ENCODE results near the gene DAW1. TPM values are rescaled to one million over a fixed set of nuclear protein-coding genes. Genes with fewer than 3 reads are reported as not detected.

Gene DAW1
- polyA plus RNA-seq, 2 donors, result 0.01 TPM; not detected in 1

DNA sequence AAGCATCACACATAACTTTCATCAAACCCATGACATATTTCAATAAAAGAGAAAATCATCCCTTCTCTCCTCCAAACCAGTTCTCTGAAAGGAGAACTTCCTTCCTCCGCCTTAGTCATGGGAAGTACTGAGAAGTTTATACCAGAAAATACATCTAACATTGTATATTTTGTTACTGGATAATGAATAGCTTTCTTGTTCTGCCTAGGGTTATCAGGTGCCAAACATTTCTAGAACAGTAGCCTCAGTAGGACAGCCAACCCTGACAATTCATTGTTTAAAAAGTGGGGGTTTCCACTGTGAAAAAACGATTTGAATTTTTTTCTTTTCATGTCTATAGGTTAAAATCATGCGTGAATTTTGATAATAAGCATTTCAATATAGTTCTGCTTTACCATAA, 16.0 kb upstream of the DAW1 start:
- no peak overlapping the region for H3K4me3 ChIP-seq (ENCODE audit: low read depth in 1 of 2, low read length in 2 of 2)
- no peaks in the 10 kb centered on the region for H3K27me3 ChIP-seq (ENCODE audit: control insufficient read depth in 1 of 2, insufficient read depth in 2 of 2, low read length in 2 of 2)
- H3K27ac ChIP-seq (ENCODE audit: low read depth in 2 of 2, low read length in 1 of 2), result no peak overlapping the region
- no peaks in the 10 kb centered on the region for H3K9me3 ChIP-seq (ENCODE audit: control insufficient read depth in 2 of 2, insufficient read depth in 1 of 2, low read depth in 1 of 2, low read length in 1 of 2)
- H3K4me1 ChIP-seq (ENCODE audit: control insufficient read depth in 2 of 2, insufficient read depth in 2 of 2, low read length in 1 of 2), result peaks cover 0 to 3% of the 10 kb centered on the region in 2 donors
- 38 to 45% methylated on average over 3 of the region's 3 CpGs for WGBS, 2 donors
- no peaks in the 10 kb centered on the region for H3K36me3 ChIP-seq (ENCODE audit: control insufficient read depth in 2 of 2, insufficient read depth in 2 of 2, low read length in 1 of 2)

GRCh38 chr2:227856697-227857096, 14.7 kb upstream of the DAW1 start:
- Histone ChIP-seq H3K36me3 (ENCODE audit: control insufficient read depth in 2 of 2, insufficient read depth in 2 of 2, low read length in 1 of 2) (no peaks in the 10 kb centered on the region), H3K4me3 (ENCODE audit: low read depth in 1 of 2, low read length in 2 of 2) (no peak overlapping the region), H3K9me3 (ENCODE audit: control insufficient read depth in 2 of 2, insufficient read depth in 1 of 2, low read depth in 1 of 2, low read length in 1 of 2) (no peaks in the 10 kb centered on the region), H3K27ac (ENCODE audit: low read depth in 2 of 2, low read length in 1 of 2) (no peak overlapping the region), H3K4me1 (ENCODE audit: control insufficient read depth in 2 of 2, insufficient read depth in 2 of 2, low read length in 1 of 2) (peaks cover 0 to 3% of the 10 kb centered on the region in 2 donors), H3K27me3 (ENCODE audit: control insufficient read depth in 1 of 2, insufficient read depth in 2 of 2, low read length in 2 of 2) (no peaks in the 10 kb centered on the region)
- 88 to 91% methylated on average over 2 of the region's 2 CpGs for WGBS, 2 donors

DNA sequence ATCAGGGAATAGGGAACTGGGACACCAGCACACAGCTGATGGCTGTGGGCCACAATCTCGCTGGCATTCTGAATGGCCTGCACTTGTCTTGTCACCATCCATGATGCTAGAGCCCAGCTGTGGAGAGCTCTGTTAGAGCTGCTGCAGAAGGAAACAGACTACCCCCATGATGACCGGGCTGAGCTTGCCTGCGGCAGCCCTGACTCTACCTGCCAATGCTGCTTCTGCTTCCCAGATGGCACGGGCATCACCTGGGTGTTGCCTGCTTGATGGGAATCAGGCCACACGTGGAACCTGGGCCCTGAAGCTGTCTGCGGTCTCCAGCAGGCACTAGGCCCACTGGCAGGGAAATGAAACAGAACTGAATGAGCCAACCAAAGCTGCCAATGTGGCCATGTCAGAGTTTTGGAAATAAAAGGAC, 11.2 kb upstream of the DAW1 start:
- Histone ChIP-seq H3K9me3 (ENCODE audit: control insufficient read depth in 2 of 2, insufficient read depth in 1 of 2, low read depth in 1 of 2, low read length in 1 of 2) (no peaks in the 10 kb centered on the region), H3K27me3 (ENCODE audit: control insufficient read depth in 1 of 2, insufficient read depth in 2 of 2, low read length in 2 of 2) (no peaks in the 10 kb centered on the region), H3K27ac (ENCODE audit: low read depth in 2 of 2, low read length in 1 of 2) (no peak overlapping the region), H3K4me1 (ENCODE audit: control insufficient read depth in 2 of 2, insufficient read depth in 2 of 2, low read length in 1 of 2) (peaks cover 0 to 10% of the 10 kb centered on the region in 2 donors), H3K4me3 (ENCODE audit: low read depth in 1 of 2, low read length in 2 of 2) (no peak overlapping the region), H3K36me3 (ENCODE audit: control insufficient read depth in 2 of 2, insufficient read depth in 2 of 2, low read length in 1 of 2) (no peaks in the 10 kb centered on the region)
- WGBS, 2 donors, result 45 to 62% methylated on average over 6 of the region's 6 CpGs

GRCh38 chr2:227861011-227861410, 10.4 kb upstream of the DAW1 start:
- H3K9me3 ChIP-seq (ENCODE audit: control insufficient read depth in 2 of 2, insufficient read depth in 1 of 2, low read depth in 1 of 2, low read length in 1 of 2), result no peaks in the 10 kb centered on the region
- no peak overlapping the region for H3K4me3 ChIP-seq (ENCODE audit: low read depth in 1 of 2, low read length in 2 of 2)
- no peak overlapping the region for H3K27ac ChIP-seq (ENCODE audit: low read depth in 2 of 2, low read length in 1 of 2)
- 43 to 51% methylated on average over 2 of the region's 2 CpGs for WGBS, 2 donors
- no peaks in the 10 kb centered on the region for H3K27me3 ChIP-seq (ENCODE audit: control insufficient read depth in 1 of 2, insufficient read depth in 2 of 2, low read length in 2 of 2)
- H3K4me1 ChIP-seq (ENCODE audit: control insufficient read depth in 2 of 2, insufficient read depth in 2 of 2, low read length in 1 of 2), result peaks cover 0 to 10% of the 10 kb centered on the region in 2 donors
- H3K36me3 ChIP-seq (ENCODE audit: control insufficient read depth in 2 of 2, insufficient read depth in 2 of 2, low read length in 1 of 2), result no peaks in the 10 kb centered on the region

DNA sequence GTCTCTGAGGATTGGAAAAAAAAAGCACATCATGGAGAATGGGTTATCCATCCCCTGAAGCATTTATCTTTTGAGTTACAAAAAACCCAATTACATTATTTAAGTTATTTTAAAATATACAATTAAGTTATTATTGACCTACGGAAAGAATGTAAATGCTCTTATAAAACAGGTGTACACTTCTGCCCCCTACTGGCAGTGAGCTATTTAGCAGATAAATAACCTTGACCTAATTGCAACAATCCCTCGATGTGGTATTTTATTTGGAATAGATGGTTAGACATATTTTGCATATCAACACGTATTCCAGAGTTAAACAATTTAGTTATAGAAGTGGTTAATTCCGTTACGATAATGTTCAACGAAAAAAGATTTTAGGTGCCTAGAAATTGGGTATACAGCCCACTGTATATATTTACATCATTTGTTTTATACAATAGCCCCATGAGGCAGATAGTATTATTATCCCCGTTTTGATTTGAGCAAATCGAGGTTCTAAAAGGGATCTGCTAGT, 9.1 kb upstream of the DAW1 start:
- WGBS, 2 donors, result 39 to 42% methylated on average over 8 of the region's 8 CpGs
- H3K27ac ChIP-seq (ENCODE audit: low read depth in 2 of 2, low read length in 1 of 2), result no peak overlapping the region
- H3K4me3 ChIP-seq (ENCODE audit: low read depth in 1 of 2, low read length in 2 of 2), result no peak overlapping the region
- no peaks in the 10 kb centered on the region for H3K9me3 ChIP-seq (ENCODE audit: control insufficient read depth in 2 of 2, insufficient read depth in 1 of 2, low read depth in 1 of 2, low read length in 1 of 2)
- H3K4me1 ChIP-seq (ENCODE audit: control insufficient read depth in 2 of 2, insufficient read depth in 2 of 2, low read length in 1 of 2), result peaks cover 0 to 10% of the 10 kb centered on the region in 2 donors
- H3K27me3 ChIP-seq (ENCODE audit: control insufficient read depth in 1 of 2, insufficient read depth in 2 of 2, low read length in 2 of 2), result no peaks in the 10 kb centered on the region
- no peaks in the 10 kb centered on the region for H3K36me3 ChIP-seq (ENCODE audit: control insufficient read depth in 2 of 2, insufficient read depth in 2 of 2, low read length in 1 of 2)

DNA sequence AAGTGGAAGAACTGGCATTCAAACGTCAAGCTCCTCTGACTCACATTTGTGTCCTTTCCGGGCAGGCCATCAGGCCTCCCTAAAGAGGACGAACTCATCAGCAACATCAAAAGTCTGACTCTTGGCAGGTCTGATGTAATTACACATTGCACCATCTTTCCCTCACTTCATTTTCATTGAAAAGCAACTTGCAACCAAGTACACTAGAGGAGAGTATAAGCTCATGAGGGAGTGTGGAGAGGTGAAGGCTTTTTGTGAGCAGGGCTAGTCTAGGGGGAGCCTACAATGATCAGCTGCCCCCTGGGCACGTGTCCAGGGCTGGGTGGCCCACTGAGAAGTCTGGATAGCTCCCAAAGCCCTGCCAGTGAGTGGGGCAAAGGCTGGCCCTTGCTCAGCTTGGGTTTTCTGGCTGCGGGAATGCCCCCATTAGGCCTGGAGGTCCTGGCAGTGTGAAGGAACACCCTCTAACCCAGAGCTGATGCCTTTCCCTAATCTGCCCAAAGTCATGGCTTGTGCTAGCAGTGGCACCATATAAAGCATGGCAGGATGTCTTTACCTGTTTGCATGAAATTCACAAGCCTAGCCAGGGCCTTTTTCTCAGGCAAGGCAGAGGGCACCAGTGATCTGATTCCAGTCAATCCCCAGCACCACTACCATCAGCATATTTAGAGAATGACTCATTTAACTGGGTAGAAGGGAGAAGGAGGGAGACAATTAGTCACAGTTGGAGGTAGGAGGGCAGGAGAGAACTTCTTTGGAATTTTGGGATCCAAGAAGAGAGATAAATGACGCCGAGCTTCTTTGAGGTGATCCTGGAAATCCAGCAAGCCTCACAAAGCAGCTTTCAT, 8.5 kb upstream of the DAW1 start:
- H3K9me3 ChIP-seq (ENCODE audit: control insufficient read depth in 2 of 2, insufficient read depth in 1 of 2, low read depth in 1 of 2, low read length in 1 of 2), result no peaks in the 10 kb centered on the region
- WGBS, 2 donors, result 59 to 70% methylated on average over 7 of the region's 7 CpGs
- peak overlapping the region in 1 of 2 donors; percentile 39 for H3K27ac ChIP-seq (ENCODE audit: low read depth in 2 of 2, low read length in 1 of 2)

GRCh38 chr2:227864161-227864756, 7.2 kb upstream of the DAW1 start:
- H3K4me1 ChIP-seq (ENCODE audit: control insufficient read depth in 2 of 2, insufficient read depth in 2 of 2, low read length in 1 of 2), result peaks cover 0 to 10% of the 10 kb centered on the region in 2 donors
- H3K4me3 ChIP-seq (ENCODE audit: low read depth in 1 of 2, low read length in 2 of 2), result no peak overlapping the region
- no peaks in the 10 kb centered on the region for H3K9me3 ChIP-seq (ENCODE audit: control insufficient read depth in 2 of 2, insufficient read depth in 1 of 2, low read depth in 1 of 2, low read length in 1 of 2)
- no peaks in the 10 kb centered on the region for H3K36me3 ChIP-seq (ENCODE audit: control insufficient read depth in 2 of 2, insufficient read depth in 2 of 2, low read length in 1 of 2)
- no peaks in the 10 kb centered on the region for H3K27me3 ChIP-seq (ENCODE audit: control insufficient read depth in 1 of 2, insufficient read depth in 2 of 2, low read length in 2 of 2)
- 46 to 62% methylated on average over 9 of the region's 9 CpGs for WGBS, 2 donors
- H3K27ac ChIP-seq (ENCODE audit: low read depth in 2 of 2, low read length in 1 of 2), result no peak overlapping the region

More for the DNA sequence above, 8.5 kb upstream of the DAW1 start:
- Histone ChIP-seq H3K4me3 (ENCODE audit: low read depth in 1 of 2, low read length in 2 of 2) (no peak overlapping the region), H3K27me3 (ENCODE audit: control insufficient read depth in 1 of 2, insufficient read depth in 2 of 2, low read length in 2 of 2) (no peaks in the 10 kb centered on the region), H3K4me1 (ENCODE audit: control insufficient read depth in 2 of 2, insufficient read depth in 2 of 2, low read length in 1 of 2) (peaks cover 0 to 10% of the 10 kb centered on the region in 2 donors), H3K36me3 (ENCODE audit: control insufficient read depth in 2 of 2, insufficient read depth in 2 of 2, low read length in 1 of 2) (no peaks in the 10 kb centered on the region)

DNA sequence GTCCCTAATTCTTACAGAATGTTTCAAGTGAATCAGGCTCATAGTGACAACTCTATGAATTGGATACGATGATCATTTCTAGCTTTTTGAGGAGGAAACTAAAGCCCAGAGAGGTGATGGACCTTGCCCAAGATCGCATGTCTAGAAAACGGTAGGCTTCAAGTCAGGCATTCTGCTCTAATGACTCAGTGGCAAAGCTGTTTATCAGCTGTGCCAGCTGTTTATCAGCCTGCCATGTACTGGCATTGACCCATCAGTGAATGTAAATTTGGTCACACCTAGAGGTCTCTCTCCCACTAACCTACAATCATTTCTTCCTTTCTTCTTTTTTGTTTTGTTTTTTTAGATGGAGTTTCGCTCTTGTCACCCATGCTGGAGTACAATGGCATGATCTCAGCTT, 6.1 kb upstream of the DAW1 start:
- H3K4me1 ChIP-seq (ENCODE audit: control insufficient read depth in 2 of 2, insufficient read depth in 2 of 2, low read length in 1 of 2), result peaks cover 0 to 8% of the 10 kb centered on the region in 2 donors
- no peak overlapping the region for H3K27ac ChIP-seq (ENCODE audit: low read depth in 2 of 2, low read length in 1 of 2)
- no peaks in the 10 kb centered on the region for H3K36me3 ChIP-seq (ENCODE audit: control insufficient read depth in 2 of 2, insufficient read depth in 2 of 2, low read length in 1 of 2)
- H3K9me3 ChIP-seq (ENCODE audit: control insufficient read depth in 2 of 2, insufficient read depth in 1 of 2, low read depth in 1 of 2, low read length in 1 of 2), result no peaks in the 10 kb centered on the region
- WGBS, 2 donors, result 78 to 80% methylated on average over 4 of the region's 4 CpGs
- H3K4me3 ChIP-seq (ENCODE audit: low read depth in 1 of 2, low read length in 2 of 2), result no peak overlapping the region
- H3K27me3 ChIP-seq (ENCODE audit: control insufficient read depth in 1 of 2, insufficient read depth in 2 of 2, low read length in 2 of 2), result no peaks in the 10 kb centered on the region

GRCh38 chr2:227867386-227867785, 4.0 kb upstream of the DAW1 start:
- Histone ChIP-seq H3K4me1 (ENCODE audit: control insufficient read depth in 2 of 2, insufficient read depth in 2 of 2, low read length in 1 of 2) (peaks cover 4 to 12% of the 10 kb centered on the region in 2 donors), H3K9me3 (ENCODE audit: control insufficient read depth in 2 of 2, insufficient read depth in 1 of 2, low read depth in 1 of 2, low read length in 1 of 2) (no peaks in the 10 kb centered on the region), H3K36me3 (ENCODE audit: control insufficient read depth in 2 of 2, insufficient read depth in 2 of 2, low read length in 1 of 2) (no peaks in the 10 kb centered on the region), H3K27me3 (ENCODE audit: control insufficient read depth in 1 of 2, insufficient read depth in 2 of 2, low read length in 2 of 2) (peaks cover 0 to 3% of the 10 kb centered on the region in 2 donors), H3K27ac (ENCODE audit: low read depth in 2 of 2, low read length in 1 of 2) (no peak overlapping the region), H3K4me3 (ENCODE audit: low read depth in 1 of 2, low read length in 2 of 2) (no peak overlapping the region)
- 73 to 85% methylated on average over 2 of the region's 2 CpGs for WGBS, 2 donors

All from esophagus (tissue), 2 donors.